GM13976 (cell line): ENCODE measurements around the gene NLRC3.

Experiments used
- DNase-seq: peaks from one replicate; pipeline ENCODE4 v3.0.0; 2012; ENCODE audit warnings: low spot score
- in situ Hi-C: fragments of 300-500 bp; cut with MboI; formaldehyde crosslinking; loops from one replicate; pipeline ENCODE4 v1.12.0; 2022; ENCODE audit warnings: low sequenced_read_pairs, mixed read lengths, inconsistent platforms; ENCODE audit not compliant: unreplicated experiment
- TF ChIP-seq, protein P1 (sequence below): IDR thresholded peaks from 2 replicates; pipeline ENCODE4 v1.5.1; 2012; ENCODE audit warnings: borderline replicate concordance, mild to moderate bottlenecking; ENCODE audit not compliant: insufficient read depth; ENCODE audit errors: extremely low read depth, missing control alignments, control extremely low read depth

Gene NLRC3

DNA sequence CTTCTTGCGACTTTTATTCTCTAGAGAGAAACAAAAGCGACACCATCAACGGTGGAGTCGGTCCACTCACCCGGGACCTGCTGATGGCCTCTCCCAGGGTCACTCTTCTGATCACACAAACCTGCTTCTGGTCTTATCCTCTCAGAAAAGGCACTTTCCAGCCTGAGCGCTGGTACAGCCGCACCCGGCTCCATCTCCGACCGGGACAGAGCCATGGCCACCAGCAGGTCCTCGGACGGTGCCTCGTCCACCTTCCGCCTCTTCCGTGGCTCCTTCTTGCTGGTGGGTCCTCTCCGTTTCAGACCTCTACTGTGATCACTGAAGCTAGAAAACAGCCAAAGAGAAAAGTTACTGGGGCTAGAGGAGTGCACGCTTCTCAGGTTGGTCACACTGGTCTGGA is 20.5 kb upstream of the NLRC3 start:
- in situ Hi-C loops: loop anchor here (10.0 kb wide), 1 partner anchor 57 kb away; the partner anchor contains the start of gene DNASE1
- no peak for DNase-seq
- TF ChIP-seq, protein P1, sequence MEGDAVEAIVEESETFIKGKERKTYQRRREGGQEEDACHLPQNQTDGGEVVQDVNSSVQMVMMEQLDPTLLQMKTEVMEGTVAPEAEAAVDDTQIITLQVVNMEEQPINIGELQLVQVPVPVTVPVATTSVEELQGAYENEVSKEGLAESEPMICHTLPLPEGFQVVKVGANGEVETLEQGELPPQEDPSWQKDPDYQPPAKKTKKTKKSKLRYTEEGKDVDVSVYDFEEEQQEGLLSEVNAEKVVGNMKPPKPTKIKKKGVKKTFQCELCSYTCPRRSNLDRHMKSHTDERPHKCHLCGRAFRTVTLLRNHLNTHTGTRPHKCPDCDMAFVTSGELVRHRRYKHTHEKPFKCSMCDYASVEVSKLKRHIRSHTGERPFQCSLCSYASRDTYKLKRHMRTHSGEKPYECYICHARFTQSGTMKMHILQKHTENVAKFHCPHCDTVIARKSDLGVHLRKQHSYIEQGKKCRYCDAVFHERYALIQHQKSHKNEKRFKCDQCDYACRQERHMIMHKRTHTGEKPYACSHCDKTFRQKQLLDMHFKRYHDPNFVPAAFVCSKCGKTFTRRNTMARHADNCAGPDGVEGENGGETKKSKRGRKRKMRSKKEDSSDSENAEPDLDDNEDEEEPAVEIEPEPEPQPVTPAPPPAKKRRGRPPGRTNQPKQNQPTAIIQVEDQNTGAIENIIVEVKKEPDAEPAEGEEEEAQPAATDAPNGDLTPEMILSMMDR: no peak

DNA sequence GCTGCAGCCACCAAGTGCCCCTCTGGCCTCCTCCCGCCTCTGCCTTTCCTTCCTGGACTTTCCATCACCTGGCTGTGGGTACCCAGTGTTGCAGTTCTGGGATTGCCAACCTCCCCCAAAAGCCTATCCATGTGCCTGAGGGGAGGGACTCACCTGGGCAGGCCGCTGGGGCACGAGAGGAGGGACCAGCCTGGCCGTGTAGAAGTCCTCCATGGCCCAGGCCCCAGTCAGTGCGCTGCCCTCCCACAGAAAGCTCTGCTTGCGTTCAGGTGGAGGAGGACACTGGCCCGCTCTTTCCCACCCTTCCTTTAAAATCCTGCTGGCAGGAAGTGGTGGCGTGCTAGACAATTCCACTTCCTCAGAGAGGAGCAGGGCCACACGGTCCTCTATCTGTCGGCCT is 20.0 kb upstream of the NLRC3 start:
- no peak for DNase-seq
- TF ChIP-seq, protein P1: no peak
- in situ Hi-C loops: loop anchor here (10.0 kb wide), 1 partner anchor 58 kb away; the partner anchor contains the start of gene DNASE1

DNA sequence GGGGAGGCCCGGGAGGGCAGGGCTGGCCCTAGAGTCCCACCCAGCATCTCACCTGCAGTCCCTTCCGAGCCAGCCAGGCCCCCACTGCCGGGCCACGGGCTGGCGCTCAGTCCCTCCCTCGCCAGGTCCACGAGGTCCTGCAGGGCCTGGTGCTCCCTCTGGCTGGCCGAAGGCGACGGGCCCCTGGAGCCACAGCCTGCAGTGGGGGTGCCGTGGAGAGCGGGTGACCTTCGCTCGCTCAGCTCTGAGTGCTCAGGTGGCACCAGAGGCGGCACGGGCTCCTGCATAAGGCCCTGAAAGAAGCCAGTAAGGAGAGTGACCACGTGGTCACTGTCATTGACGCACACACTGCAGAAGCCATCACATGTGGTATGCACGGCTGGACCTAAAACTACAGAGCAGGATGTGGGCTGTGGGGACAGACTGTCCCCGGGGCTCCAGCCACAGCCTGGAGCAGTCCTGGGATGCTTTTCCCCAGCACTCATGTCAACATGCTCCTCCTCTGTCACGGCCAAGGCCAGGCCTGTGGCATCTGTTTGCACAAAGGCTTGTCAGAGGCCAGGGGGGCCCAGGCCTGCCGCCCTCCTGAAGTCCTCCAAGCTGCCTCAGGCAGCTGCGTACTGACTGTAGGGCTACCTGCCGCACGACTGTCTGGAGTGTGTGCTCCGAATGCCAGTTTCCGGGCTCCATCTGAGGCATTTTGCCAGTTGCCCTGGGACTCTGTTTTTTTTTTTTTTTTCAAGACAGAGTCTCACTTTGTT is 19.1 kb upstream of the NLRC3 start:
- no peak for DNase-seq
- TF ChIP-seq, protein P1: no peak
- in situ Hi-C loops: loop anchor here (10.0 kb wide), 1 partner anchor 59 kb away; the partner anchor contains the start of gene DNASE1

GRCh38 chr16:3595521-3596021 is 18.4 kb upstream of the NLRC3 start:
- no peak for DNase-seq
- TF ChIP-seq, protein P1: no peak
- in situ Hi-C loops: loop anchor here (10.0 kb wide), 1 partner anchor 59 kb away; the partner anchor contains the start of gene DNASE1

DNA sequence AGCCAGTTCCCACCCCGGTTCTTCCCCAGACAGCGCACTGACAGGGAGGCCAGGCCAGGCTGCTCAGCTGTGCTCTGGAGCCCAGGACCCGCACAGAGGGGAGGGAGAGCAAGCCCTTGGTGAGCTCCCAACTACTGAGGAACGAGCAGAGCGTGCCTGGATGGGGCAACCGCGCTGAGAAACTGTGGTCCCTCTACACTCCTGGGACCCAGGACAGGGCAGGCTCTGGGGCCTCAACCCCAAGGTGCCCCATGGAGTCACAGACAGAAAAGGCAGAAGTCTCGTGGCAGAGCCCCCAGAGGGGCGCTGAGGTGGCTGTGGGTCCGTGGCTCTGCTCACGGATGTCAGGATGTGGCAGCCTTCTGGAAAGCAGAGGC is 17.9 kb upstream of the NLRC3 start:
- in situ Hi-C loops: loop anchor here (10.0 kb wide), 1 partner anchor 60 kb away; the partner anchor contains the start of gene DNASE1
- TF ChIP-seq, protein P1: no peak

GRCh38 chr16:3594316-3595109 is 17.3 kb upstream of the NLRC3 start:
- DNase-seq: no peak
- in situ Hi-C loops: loop anchor here (10.0 kb wide), 1 partner anchor 60 kb away; the partner anchor contains the start of gene DNASE1
- TF ChIP-seq, protein P1: no peak

More for the DNA sequence above, 17.9 kb upstream of the NLRC3 start:
- DNase-seq: peak; percentile 25
